ENCODE data around the gene RAPH1. TPM values are rescaled to one million over a fixed set of nuclear protein-coding genes. Genes with fewer than 3 reads are reported as not detected.

Gene RAPH1
- total RNA-seq, 1 experiment from 2014 or later: 29.7 TPM

DNA sequence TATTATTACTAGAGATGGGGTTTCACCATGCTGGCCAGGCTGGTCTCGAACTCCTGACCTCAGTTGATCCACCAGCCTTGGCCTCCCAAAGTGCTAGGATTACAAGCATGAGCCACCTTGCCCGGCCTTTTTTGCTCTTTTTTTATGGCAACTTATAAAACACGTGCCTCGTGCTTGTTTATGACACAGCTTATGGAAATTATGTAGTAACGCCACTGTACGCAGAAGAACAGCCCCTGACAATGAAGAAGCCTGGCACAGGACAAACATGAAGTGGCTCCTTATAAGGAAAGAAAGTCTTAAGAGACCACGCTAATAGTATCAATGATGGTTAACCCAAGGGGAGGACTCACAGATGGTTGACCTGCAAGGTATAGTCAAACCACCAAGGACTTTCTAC lies 37.2 kb upstream of the RAPH1 start:
- intact Hi-C loops (cut with micrococcal nuclease; ENCODE audit: unreplicated experiment): no loop called here
- no peak overlapping the region for H3K27ac ChIP-seq (ENCODE audit: low read depth, low read length, poor library complexity, severe bottlenecking)
- CTCF ChIA-PET: no interaction called here
- no TSS peak for BruUV-seq (replicated peaks)
- no peak for DNase-seq (ENCODE audit: low spot score)
- no peaks in the 10 kb centered on the region for H3K9me3 ChIP-seq (ENCODE audit: low read depth, low read length, poor library complexity, severe bottlenecking)
- TF ChIP-seq CTCF (conservative IDR thresholded peaks at IDR 0.05; ENCODE audit: low read depth, low read length) (no peak), EZH2 (IDR thresholded peaks at IDR 0.05; ENCODE audit: borderline replicate concordance, low read depth, low read length, poor library complexity, severe bottlenecking) (no peak)
- H3K27me3 ChIP-seq (replicated peaks; ENCODE audit: insufficient read depth, low read depth, low read length, poor library complexity): no peaks in the 10 kb centered on the region
- POLR2A ChIA-PET (ENCODE audit: low non-redundant PET): no interaction called here
- H3K4me1 ChIP-seq (ENCODE audit: insufficient read depth, low read length, poor library complexity, severe bottlenecking): no peaks in the 10 kb centered on the region
- H3K4me3 ChIP-seq (ENCODE audit: low read depth, low read length, poor library complexity, severe bottlenecking): no peak overlapping the region
- H3K36me3 ChIP-seq (ENCODE audit: insufficient read depth, low read length, poor library complexity, severe bottlenecking): no peaks in the 10 kb centered on the region

GRCh38 chr2:203569677-203570316 lies 34.7 kb upstream of the RAPH1 start:
- H3K36me3 ChIP-seq (ENCODE audit: insufficient read depth, low read length, poor library complexity, severe bottlenecking): no peaks in the 10 kb centered on the region
- no peaks in the 10 kb centered on the region for H3K27me3 ChIP-seq (replicated peaks; ENCODE audit: insufficient read depth, low read depth, low read length, poor library complexity)
- intact Hi-C loops (cut with micrococcal nuclease; ENCODE audit: unreplicated experiment): no loop called here
- no peak for DNase-seq (ENCODE audit: low spot score)
- no peak overlapping the region for H3K4me3 ChIP-seq (ENCODE audit: low read depth, low read length, poor library complexity, severe bottlenecking)
- BruUV-seq (replicated peaks): no TSS peak
- CTCF ChIA-PET: no interaction called here
- POLR2A ChIA-PET (ENCODE audit: low non-redundant PET): no interaction called here
- TF ChIP-seq EZH2 (IDR thresholded peaks at IDR 0.05; ENCODE audit: borderline replicate concordance, low read depth, low read length, poor library complexity, severe bottlenecking): no peak
- no peaks in the 10 kb centered on the region for H3K9me3 ChIP-seq (ENCODE audit: low read depth, low read length, poor library complexity, severe bottlenecking)
- no peaks in the 10 kb centered on the region for H3K4me1 ChIP-seq (ENCODE audit: insufficient read depth, low read length, poor library complexity, severe bottlenecking)
- H3K27ac ChIP-seq (ENCODE audit: low read depth, low read length, poor library complexity, severe bottlenecking): no peak overlapping the region

DNA sequence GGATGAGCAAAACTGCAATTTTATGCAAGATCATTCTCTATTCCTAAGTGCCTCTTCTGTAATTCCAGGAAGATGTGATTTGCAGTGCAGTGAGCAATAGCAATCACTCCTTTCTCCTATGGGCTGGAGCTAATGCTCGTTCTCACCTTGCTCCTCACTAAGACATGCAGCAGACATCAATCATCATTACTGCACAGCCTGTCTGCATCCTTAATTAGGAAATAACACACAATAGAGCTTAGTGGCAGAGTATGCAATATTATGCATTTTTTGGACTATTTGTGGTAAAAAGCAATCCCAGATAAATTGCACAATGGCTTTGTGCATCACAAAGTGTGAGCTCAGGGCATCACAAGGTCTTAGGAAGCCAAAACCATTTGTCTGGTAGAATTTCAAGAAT lies 32.6 kb upstream of the RAPH1 start:
- ChIA-PET CTCF (no interaction called here), POLR2A (ENCODE audit: low non-redundant PET) (no interaction called here)
- Histone ChIP-seq H3K9me3 (ENCODE audit: low read depth, low read length, poor library complexity, severe bottlenecking) (no peaks in the 10 kb centered on the region), H3K4me1 (ENCODE audit: insufficient read depth, low read length, poor library complexity, severe bottlenecking) (peaks cover under 1% of the 10 kb centered on the region), H3K27ac (ENCODE audit: low read depth, low read length, poor library complexity, severe bottlenecking) (no peak overlapping the region), H3K27me3 (replicated peaks; ENCODE audit: insufficient read depth, low read depth, low read length, poor library complexity) (no peaks in the 10 kb centered on the region), H3K4me3 (ENCODE audit: low read depth, low read length, poor library complexity, severe bottlenecking) (no peak overlapping the region), H3K36me3 (ENCODE audit: insufficient read depth, low read length, poor library complexity, severe bottlenecking) (no peaks in the 10 kb centered on the region)
- no peak for DNase-seq (ENCODE audit: low spot score)
- TF ChIP-seq CTCF (conservative IDR thresholded peaks at IDR 0.05; ENCODE audit: low read depth, low read length) (no peak), EZH2 (IDR thresholded peaks at IDR 0.05; ENCODE audit: borderline replicate concordance, low read depth, low read length, poor library complexity, severe bottlenecking) (no peak)
- BruUV-seq (replicated peaks): no TSS peak
- intact Hi-C loops (cut with micrococcal nuclease; ENCODE audit: unreplicated experiment): no loop called here

GRCh38 chr2:203566161-203566560 lies 31.1 kb upstream of the RAPH1 start:
- ChIA-PET POLR2A (ENCODE audit: low non-redundant PET) (no interaction called here), CTCF (no interaction called here)
- Histone ChIP-seq H3K4me1 (ENCODE audit: insufficient read depth, low read length, poor library complexity, severe bottlenecking) (peaks cover 11% of the 10 kb centered on the region), H3K4me3 (ENCODE audit: low read depth, low read length, poor library complexity, severe bottlenecking) (no peak overlapping the region), H3K27ac (ENCODE audit: low read depth, low read length, poor library complexity, severe bottlenecking) (no peak overlapping the region), H3K9me3 (ENCODE audit: low read depth, low read length, poor library complexity, severe bottlenecking) (no peaks in the 10 kb centered on the region), H3K27me3 (replicated peaks; ENCODE audit: insufficient read depth, low read depth, low read length, poor library complexity) (no peaks in the 10 kb centered on the region), H3K36me3 (ENCODE audit: insufficient read depth, low read length, poor library complexity, severe bottlenecking) (no peaks in the 10 kb centered on the region)
- no peak for DNase-seq (ENCODE audit: low spot score)
- no TSS peak for BruUV-seq (replicated peaks)
- TF ChIP-seq EZH2 (IDR thresholded peaks at IDR 0.05; ENCODE audit: borderline replicate concordance, low read depth, low read length, poor library complexity, severe bottlenecking): no peak
- TF ChIP-seq CTCF (conservative IDR thresholded peaks at IDR 0.05; ENCODE audit: low read depth, low read length): no peak
- intact Hi-C loops (cut with micrococcal nuclease; ENCODE audit: unreplicated experiment): no loop called here
